Hematopoietic multipotent progenitor cell (in vitro differentiated cells): ENCODE results near the gene SPATS2. TPM values are rescaled to one million over a fixed set of nuclear protein-coding genes. Genes with fewer than 3 reads are reported as not detected.
A peak's percentile ranks its signal among the peaks of the same experiment; 100 is the strongest.

Experiments used
- DNase-seq, 3 donors: peaks; one replicate each; pipeline ENCODE4 v3.0.0-alpha.2; 2011 to 2015; ENCODE audit warnings: low read depth in 2 of 3, low spot score in 2 of 3
- small RNA-seq: library from RNA; depleted of rRNA; stranded (forward); fragments of <200 nt; gene quantifications from one replicate; pipeline ENCODE3, GENCODE V24; 2012
- total RNA-seq: library from RNA; depleted of rRNA; stranded (reverse); fragments of >200 nt; gene quantifications from one replicate; pipeline ENCODE4 v1.2.3, GENCODE V29; 2012

SPATS2 gene
- total RNA-seq, 1 donor, result 11.0 TPM

GRCh38 chr12:49567611-49568441 is 200.6 kb downstream of the SPATS2 start, which contains the start of gene MCRS1:
TSS of gene MCRS1 (minus strand) at chr12:49568142. CDS start at chr12:49566731, 1,411 bp downstream.
- peak; percentile 89 to 96 (median 91) for DNase-seq

- peak in 1 of 3 donors; percentile 33 for DNase-seq
Observed at GRCh38 chr12:49568442-49569162, 201.3 kb downstream of the SPATS2 start.

Small RNA genes within 50 kb of the gene (small RNA-seq; reads per million reads assigned to genes)
- gene AC125611.1, result not detected

Other genes starting within 250 kb of the SPATS2 start
- 1,377 TPM for gene TUBA1B, start 236.1 kb upstream of the SPATS2 start, total RNA-seq
- gene TUBA1A, start 178.4 kb upstream of the SPATS2 start, total RNA-seq, result 804 TPM
- gene TUBA1C, start 102.4 kb upstream of the SPATS2 start, total RNA-seq, result 257 TPM
- gene PRPH, start 72.3 kb upstream of the SPATS2 start, total RNA-seq, result under 0.01 TPM
- 2.2 TPM for gene TROAP, start 44.2 kb upstream of the SPATS2 start, total RNA-seq
- gene C1QL4, start 30.3 kb upstream of the SPATS2 start, total RNA-seq, result under 0.01 TPM
- not detected for gene DNAJC22, start 20.6 kb upstream of the SPATS2 start, total RNA-seq
- gene KCNH3, start 171.6 kb downstream of the SPATS2 start, total RNA-seq, result 2.2 TPM
- 79.2 TPM for gene MCRS1, start 200.7 kb downstream of the SPATS2 start, total RNA-seq
- 0.27 TPM for gene FAM186B, start 238.2 kb downstream of the SPATS2 start, total RNA-seq